Epithelial cell of proximal tubule (primary cell): ENCODE data around the gene SNX8. TPM values are rescaled to one million over a fixed set of nuclear protein-coding genes. Genes with fewer than 3 reads are reported as not detected.

ENCODE experiments used
- DNase-seq: peaks from one replicate; pipeline ENCODE4 v3.0.0-alpha.2; 2011; ENCODE audit warnings: low read depth
- H3K4me3 ChIP-seq: 2 replicates; pipeline ENCODE4 v1.5.1; 2011; ENCODE audit warnings: low read depth, mild to moderate bottlenecking, low read length
- CTCF ChIP-seq: conservative IDR thresholded peaks from 2 replicates; pipeline ENCODE4 v1.5.1; 2012; ENCODE audit warnings: low read depth, mild to moderate bottlenecking, low read length
- total RNA-seq: library from RNA; depleted of rRNA; stranded (reverse); fragments of >200 nt; gene quantifications from 2 replicates; pipeline ENCODE4 v1.2.3, GENCODE V29; 2015

The SNX8 gene
- total RNA-seq, 1 donor from 2014 or later = 9.0 TPM

GRCh38 chr7:2251841-2252771 is 62.1 kb downstream of the SNX8 start:
- no peak for DNase-seq

DNA sequence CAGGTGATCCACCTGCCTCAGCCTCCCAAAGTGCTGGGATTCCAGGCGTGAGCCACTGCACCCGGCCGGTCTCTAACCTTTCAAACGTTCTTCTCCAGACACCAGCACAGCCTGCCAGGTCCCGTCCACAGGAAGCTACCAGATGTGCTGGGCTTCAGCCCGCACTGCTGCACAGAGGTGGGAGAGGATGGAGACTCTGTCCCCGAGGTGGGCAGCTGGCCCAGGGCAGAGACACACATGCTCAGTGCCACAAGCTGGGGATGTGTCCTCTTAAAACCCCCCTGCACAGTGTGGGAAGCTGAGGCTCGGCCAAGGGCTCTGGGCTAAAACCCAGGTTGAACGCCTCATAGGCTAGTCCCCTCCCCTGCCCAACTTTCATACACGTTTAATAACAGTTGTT is 62.9 kb downstream of the SNX8 start:
- TF ChIP-seq CTCF = no peak
- DNase-seq = no peak
- H3K4me3 ChIP-seq = no peak overlapping the region

More at GRCh38 chr7:2251841-2252771, 62.1 kb downstream of the SNX8 start:
- H3K4me3 ChIP-seq = no peak overlapping the region
- no peak for TF ChIP-seq CTCF

DNA sequence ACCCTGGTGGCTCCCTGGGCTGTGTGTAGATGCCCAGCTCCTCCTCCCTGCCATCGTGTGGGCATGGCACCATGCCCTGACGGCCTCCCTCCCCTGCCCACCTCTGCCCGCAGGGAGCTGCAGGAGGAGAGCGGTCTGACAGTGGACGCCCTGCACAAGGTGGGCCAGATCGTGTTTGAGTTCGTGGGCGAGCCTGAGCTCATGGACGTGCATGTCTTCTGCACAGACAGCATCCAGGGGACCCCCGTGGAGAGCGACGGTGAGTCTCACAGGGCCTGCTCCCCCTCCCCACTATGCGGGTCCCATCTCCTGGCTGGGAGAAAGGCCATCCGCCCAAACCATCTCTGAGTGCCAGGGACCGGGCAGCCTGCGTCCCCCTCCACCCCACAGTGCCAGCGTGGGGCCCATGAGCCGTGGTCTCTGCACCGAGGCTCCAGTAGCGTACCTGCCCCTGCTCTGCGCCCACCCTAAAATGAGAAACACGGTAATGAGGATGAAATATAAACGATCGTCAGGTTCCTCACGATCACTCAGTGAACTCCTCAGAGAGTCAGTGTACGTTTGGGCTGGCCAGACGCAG is 64.4 kb downstream of the SNX8 start:
- no peak overlapping the region for H3K4me3 ChIP-seq
- no peak for DNase-seq
- TF ChIP-seq CTCF = no peak

- no peak for DNase-seq
- TF ChIP-seq CTCF = no peak
- no peak overlapping the region for H3K4me3 ChIP-seq
Measured at GRCh38 chr7:2248984-2249694, 65.1 kb downstream of the SNX8 start.

DNA sequence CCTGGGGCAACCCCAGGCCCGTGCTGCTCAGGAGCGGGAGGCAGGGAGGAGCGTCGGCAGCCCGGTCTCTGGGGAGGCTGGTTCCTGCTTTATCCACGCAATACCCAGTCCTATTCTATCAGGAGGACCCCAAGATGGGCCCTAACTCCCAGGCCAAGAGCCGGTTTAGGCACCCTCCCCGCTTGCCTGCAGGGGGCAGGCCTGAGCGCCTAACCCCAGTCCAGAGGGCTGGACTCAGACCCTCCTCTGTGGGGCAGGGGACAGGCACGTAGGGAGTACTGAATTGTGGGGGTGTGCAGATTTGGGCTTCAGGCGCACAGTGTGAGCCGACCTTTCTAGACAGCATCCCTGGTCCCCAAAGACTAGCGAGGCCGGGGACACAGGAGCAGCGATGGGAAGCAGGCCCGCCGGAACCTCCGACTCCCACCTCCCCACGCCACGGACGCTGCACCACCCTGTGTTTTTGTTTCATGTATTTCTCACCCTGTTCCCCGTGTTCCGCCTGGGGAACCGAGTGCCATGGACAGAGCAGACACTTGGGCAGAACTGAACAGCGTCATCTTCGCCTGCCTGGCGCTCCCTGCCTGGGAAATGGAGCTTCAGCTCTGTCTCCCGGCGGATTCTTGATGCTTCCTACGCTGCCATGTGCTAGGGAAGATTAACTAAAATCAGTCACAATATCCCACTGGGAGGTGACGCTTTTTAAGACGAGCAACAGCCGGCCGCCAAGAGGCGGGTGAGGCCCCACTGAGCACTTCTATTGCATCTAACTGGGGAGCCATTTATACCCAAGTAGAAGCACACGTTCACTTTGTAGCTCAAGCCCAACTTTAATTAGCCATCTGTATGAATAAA is 66.9 kb downstream of the SNX8 start:
- TF ChIP-seq CTCF = peak; percentile 85
- DNase-seq = no peak
- H3K4me3 ChIP-seq = no peak overlapping the region

- no peak for TF ChIP-seq CTCF
- no peak overlapping the region for H3K4me3 ChIP-seq
Measured at GRCh38 chr7:2245883-2246675, 68.2 kb downstream of the SNX8 start.

More at GRCh38 chr7:2245883-2246675, 68.2 kb downstream of the SNX8 start:
- DNase-seq = no peak
